ENCODE data around the gene SF3B2. TPM values are rescaled to one million over a fixed set of nuclear protein-coding genes. Genes with fewer than 3 reads are reported as not detected.
A peak's percentile ranks its signal among the peaks of the same experiment; 100 is the strongest.

The SF3B2 gene
- total and polyA plus RNA-seq, 4 experiments from 2014 or later: 74.4 to 240 (median 183) TPM

DNA sequence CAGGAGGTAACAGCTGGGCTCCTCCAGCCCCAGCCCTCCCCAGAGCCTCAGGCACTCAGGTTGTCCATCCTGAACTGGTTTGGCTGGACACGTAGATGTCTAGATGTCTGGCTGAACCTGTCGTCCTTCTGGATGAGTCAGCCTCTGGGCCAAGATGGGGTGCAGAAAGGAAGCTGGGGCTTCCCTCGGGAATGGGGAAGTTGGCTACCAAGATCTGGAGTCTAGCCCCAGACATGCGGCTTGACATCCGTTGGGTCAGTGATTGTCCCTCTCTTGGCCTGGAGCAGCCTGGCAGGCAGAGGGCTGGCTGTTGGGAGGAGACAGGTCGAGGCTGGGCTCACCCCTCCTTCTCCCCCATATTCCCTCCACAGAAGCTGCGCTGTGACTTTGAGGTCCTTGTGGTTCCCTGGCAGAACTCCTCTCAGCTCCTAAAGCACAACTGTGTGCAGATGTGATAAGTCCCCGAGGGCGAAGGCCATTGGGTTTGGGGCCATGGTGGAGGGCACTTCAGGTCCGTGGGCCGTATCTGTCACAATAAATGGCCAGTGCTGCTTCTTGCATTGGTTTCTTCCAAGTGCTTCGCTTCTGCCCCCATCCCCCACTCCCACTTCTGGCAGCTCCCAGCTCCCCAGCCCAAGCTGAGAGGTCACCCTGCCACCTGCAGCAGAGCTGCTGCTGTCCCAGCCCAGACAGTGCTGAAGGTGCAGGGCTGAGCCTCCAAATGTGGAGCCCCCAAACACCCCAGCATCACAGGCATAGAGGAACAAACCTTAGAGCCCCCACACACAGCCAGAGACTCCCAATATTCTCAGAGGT, 39.0 kb upstream of the SF3B2 start:
- no peaks in the 10 kb centered on the region for H3K9me3 Mint-ChIP-seq
- ChIA-PET CTCF (ENCODE audit: partially characterized antibody) (interaction anchor here (0.6 to 3.7 kb wide), 3 partner anchors 10 to 165 kb away, joined by 3 to 16 read pairs (median 9); no protein-coding TSS in a partner anchor), POLR2A (ENCODE audit: partially characterized antibody) (no interaction called here)
- no peak for DNase-seq
- H3K4me1 ChIP-seq (ENCODE audit: insufficient read depth, low read length): no peaks in the 10 kb centered on the region
- peaks cover 9 to 14% of the 10 kb centered on the region in 2 donors for H3K27me3 Mint-ChIP-seq
- H3K4me1 Mint-ChIP-seq: peaks cover 0 to 5% (median 2%) of the 10 kb centered on the region in 4 donors
- H3K27me3 ChIP-seq (ENCODE audit: insufficient read depth, low read length): peaks cover 13% of the 10 kb centered on the region
- H3K36me3 Mint-ChIP-seq: no peaks in the 10 kb centered on the region
- H3K9me3 ChIP-seq (ENCODE audit: control insufficient read depth in 1 of 2, low read length in 2 of 2): no peaks in the 10 kb centered on the region
- no peak overlapping the region for H3K4me3 ChIP-seq (ENCODE audit: low read length in 2 of 2)
- intact Hi-C loops (cut with micrococcal nuclease): no loop called here
- H3K27ac ChIP-seq (ENCODE audit: low read depth, low read length): no peak overlapping the region
- H3K27ac Mint-ChIP-seq: no peak overlapping the region
- H3K36me3 ChIP-seq (ENCODE audit: insufficient read depth, low read length): no peaks in the 10 kb centered on the region
- H3K4me3 Mint-ChIP-seq: no peak overlapping the region

DNA sequence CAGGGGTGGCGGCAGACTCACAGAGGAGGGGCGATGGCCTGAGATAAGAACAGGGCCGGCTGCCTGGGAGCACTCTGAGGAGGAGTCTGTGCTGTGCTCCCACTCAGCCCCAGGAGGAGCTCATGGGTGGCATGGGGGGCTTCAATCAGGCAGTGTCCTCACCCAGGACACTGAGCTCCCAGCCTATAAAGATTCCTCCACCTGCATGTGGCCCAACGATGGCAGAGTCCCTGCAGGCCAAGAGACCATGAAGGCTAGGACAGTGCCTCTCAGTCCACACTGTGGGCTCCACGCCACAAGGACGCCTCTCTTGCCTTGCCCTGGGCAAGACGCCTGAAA, 38.4 kb upstream of the SF3B2 start:
- Mint-ChIP-seq H3K4me1 (peaks cover 0 to 5% (median 2%) of the 10 kb centered on the region in 4 donors), H3K9me3 (no peaks in the 10 kb centered on the region), H3K27ac (no peak overlapping the region), H3K36me3 (no peaks in the 10 kb centered on the region), H3K27me3 (peaks cover 9 to 14% of the 10 kb centered on the region in 2 donors), H3K4me3 (no peak overlapping the region)
- no peak overlapping the region for H3K4me3 ChIP-seq (ENCODE audit: low read length in 2 of 2)
- peaks cover 13% of the 10 kb centered on the region for H3K27me3 ChIP-seq (ENCODE audit: insufficient read depth, low read length)
- DNase-seq: no peak
- H3K27ac ChIP-seq (ENCODE audit: low read depth, low read length): no peak overlapping the region
- no peaks in the 10 kb centered on the region for H3K4me1 ChIP-seq (ENCODE audit: insufficient read depth, low read length)
- CTCF ChIA-PET (ENCODE audit: partially characterized antibody): interaction anchor here (0.6 to 3.7 kb wide), 3 partner anchors 9 to 308 kb away, joined by 3 to 16 read pairs (median 9); no protein-coding TSS in a partner anchor
- intact Hi-C loops (cut with micrococcal nuclease): no loop called here
- H3K36me3 ChIP-seq (ENCODE audit: insufficient read depth, low read length): no peaks in the 10 kb centered on the region
- POLR2A ChIA-PET (ENCODE audit: partially characterized antibody): no interaction called here
- no peaks in the 10 kb centered on the region for H3K9me3 ChIP-seq (ENCODE audit: control insufficient read depth in 1 of 2, low read length in 2 of 2)

DNA sequence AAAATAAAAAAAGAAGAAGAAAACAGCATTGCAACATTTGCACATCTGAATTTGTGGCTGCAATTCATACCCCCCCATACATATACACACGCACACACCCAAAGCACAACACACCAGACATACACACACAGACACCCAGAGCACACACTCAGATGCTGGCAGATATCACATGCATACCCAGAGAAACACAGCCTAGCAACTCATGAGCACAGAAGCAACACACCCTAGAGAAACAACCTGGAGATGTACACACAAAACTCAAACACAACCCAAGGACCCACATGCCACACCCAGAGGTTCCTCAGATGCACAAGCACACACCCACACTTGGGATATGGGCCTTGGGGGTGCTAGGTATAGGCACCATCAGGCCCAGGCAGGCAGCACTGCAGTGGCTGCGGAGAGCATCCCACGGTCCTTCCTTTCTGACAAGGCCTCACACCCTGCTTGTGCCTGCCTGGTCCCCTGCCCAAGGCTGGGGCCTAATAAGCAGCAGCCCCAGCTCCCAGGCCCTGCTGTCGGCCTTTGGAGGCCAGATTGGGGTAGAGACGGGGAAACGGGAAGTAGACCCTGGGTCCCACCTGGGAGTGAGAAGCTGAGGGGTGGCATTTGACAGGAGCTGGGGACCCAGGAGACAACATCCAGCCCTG, 37.2 kb upstream of the SF3B2 start:
- no peaks in the 10 kb centered on the region for H3K36me3 Mint-ChIP-seq
- ChIA-PET CTCF (ENCODE audit: partially characterized antibody) (no interaction called here), POLR2A (ENCODE audit: partially characterized antibody) (no interaction called here)
- no peak overlapping the region for H3K4me3 Mint-ChIP-seq
- peaks cover 0 to 5% (median 2%) of the 10 kb centered on the region in 4 donors for H3K4me1 Mint-ChIP-seq
- DNase-seq: no peak
- H3K27me3 ChIP-seq (ENCODE audit: insufficient read depth, low read length): peaks cover 13% of the 10 kb centered on the region
- H3K27ac ChIP-seq (ENCODE audit: low read depth, low read length): no peak overlapping the region
- no peaks in the 10 kb centered on the region for H3K9me3 Mint-ChIP-seq
- H3K27ac Mint-ChIP-seq: peak overlapping the region in 1 of 7 donors; percentile 38
- no peaks in the 10 kb centered on the region for H3K36me3 ChIP-seq (ENCODE audit: insufficient read depth, low read length)
- no peak overlapping the region for H3K4me3 ChIP-seq (ENCODE audit: low read length in 2 of 2)
- peaks cover 9 to 14% of the 10 kb centered on the region in 2 donors for H3K27me3 Mint-ChIP-seq
- no peaks in the 10 kb centered on the region for H3K9me3 ChIP-seq (ENCODE audit: control insufficient read depth in 1 of 2, low read length in 2 of 2)
- intact Hi-C loops (cut with micrococcal nuclease): no loop called here
- no peaks in the 10 kb centered on the region for H3K4me1 ChIP-seq (ENCODE audit: insufficient read depth, low read length)

DNA sequence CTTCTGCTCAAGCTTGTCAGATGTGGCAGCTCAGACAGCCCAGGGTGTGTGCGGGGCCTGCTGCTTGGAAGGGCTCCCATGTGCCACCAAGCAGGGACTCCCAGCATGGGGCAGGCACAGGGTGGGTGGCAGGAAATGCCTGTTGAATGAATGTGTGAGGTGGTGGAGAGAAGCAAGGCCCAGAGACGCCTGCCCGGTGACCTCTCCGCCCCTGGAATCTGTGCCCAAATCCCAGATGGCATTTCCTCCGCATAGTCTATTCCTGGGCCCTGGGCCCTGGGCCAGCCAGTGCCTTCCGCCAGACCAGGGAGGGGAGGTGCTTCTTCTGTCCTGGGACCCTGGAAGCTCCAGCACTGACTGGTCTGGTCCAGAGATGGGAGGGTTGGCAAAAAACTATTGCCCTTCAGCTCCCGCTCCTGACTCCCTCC, 36.7 kb upstream of the SF3B2 start:
- H3K27ac Mint-ChIP-seq: no peak overlapping the region
- CTCF ChIA-PET (ENCODE audit: partially characterized antibody): no interaction called here
- H3K27me3 Mint-ChIP-seq: peaks cover 5 to 11% of the 10 kb centered on the region in 2 donors
- H3K36me3 Mint-ChIP-seq: no peaks in the 10 kb centered on the region
- Histone ChIP-seq H3K4me3 (ENCODE audit: low read length in 2 of 2) (no peak overlapping the region), H3K9me3 (ENCODE audit: control insufficient read depth in 1 of 2, low read length in 2 of 2) (no peaks in the 10 kb centered on the region), H3K36me3 (ENCODE audit: insufficient read depth, low read length) (no peaks in the 10 kb centered on the region), H3K27me3 (ENCODE audit: insufficient read depth, low read length) (peaks cover 13% of the 10 kb centered on the region), H3K4me1 (ENCODE audit: insufficient read depth, low read length) (no peaks in the 10 kb centered on the region), H3K27ac (ENCODE audit: low read depth, low read length) (no peak overlapping the region)
- no peak for DNase-seq
- no peak overlapping the region for H3K4me3 Mint-ChIP-seq
- POLR2A ChIA-PET (ENCODE audit: partially characterized antibody): no interaction called here
- H3K9me3 Mint-ChIP-seq: no peaks in the 10 kb centered on the region
- peaks cover 0 to 5% (median 1%) of the 10 kb centered on the region in 4 donors for H3K4me1 Mint-ChIP-seq
- intact Hi-C loops (cut with micrococcal nuclease): no loop called here

DNA sequence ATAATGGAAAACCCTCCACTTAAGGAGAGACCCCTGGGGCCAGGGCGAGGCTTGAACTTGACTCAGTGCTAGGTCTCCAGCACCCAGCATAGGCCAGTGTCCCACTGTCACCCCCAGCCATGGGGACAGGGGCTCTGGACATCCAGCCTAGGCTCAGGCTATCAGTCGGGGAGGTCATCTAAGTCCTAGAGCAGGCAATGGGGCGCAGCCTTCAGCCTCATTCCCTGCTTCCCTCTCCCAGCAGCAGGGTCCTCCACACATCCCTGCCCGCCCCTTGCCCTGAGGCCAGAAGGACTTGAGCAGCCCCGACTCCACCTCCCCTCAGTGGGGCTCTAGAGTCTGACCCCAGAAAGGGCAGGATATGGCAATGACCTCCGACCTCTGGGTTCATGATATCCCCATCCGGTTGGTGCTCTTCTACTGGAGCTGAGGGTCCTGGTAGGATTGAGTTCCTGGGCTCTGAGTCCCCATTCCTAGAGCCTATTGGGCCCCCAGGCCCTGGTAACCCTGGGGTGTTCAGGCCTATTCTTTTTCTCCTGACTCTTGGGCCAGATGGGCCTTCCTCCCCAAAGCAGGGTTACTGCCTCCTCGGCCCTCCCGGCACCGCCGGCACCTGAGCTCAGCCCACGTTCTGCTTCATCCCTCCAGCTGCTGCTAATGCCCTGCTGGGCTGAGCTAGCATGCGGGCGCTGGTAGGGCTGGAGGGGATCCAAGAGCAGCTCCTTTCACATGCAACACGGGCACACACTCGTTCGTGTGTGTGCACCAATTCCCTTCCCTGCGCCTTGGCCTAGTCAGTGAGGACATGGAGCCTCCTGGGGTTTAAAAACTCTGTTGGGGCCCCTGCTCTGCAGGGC, 36.0 kb upstream of the SF3B2 start:
- Histone ChIP-seq H3K4me1 (ENCODE audit: insufficient read depth, low read length) (no peaks in the 10 kb centered on the region), H3K27ac (ENCODE audit: low read depth, low read length) (no peak overlapping the region), H3K27me3 (ENCODE audit: insufficient read depth, low read length) (peaks cover 13% of the 10 kb centered on the region), H3K9me3 (ENCODE audit: control insufficient read depth in 1 of 2, low read length in 2 of 2) (no peaks in the 10 kb centered on the region), H3K4me3 (ENCODE audit: low read length in 2 of 2) (no peak overlapping the region), H3K36me3 (ENCODE audit: insufficient read depth, low read length) (no peaks in the 10 kb centered on the region)
- Mint-ChIP-seq H3K27me3 (peaks cover 4 to 10% of the 10 kb centered on the region in 2 donors), H3K4me1 (peaks cover 0 to 4% (median under 1%) of the 10 kb centered on the region in 4 donors), H3K4me3 (no peak overlapping the region), H3K9me3 (no peaks in the 10 kb centered on the region), H3K36me3 (no peaks in the 10 kb centered on the region), H3K27ac (no peak overlapping the region)
- ChIA-PET CTCF (ENCODE audit: partially characterized antibody) (no interaction called here), POLR2A (ENCODE audit: partially characterized antibody) (no interaction called here)
- DNase-seq: no peak
- intact Hi-C loops (cut with micrococcal nuclease): no loop called here

DNA sequence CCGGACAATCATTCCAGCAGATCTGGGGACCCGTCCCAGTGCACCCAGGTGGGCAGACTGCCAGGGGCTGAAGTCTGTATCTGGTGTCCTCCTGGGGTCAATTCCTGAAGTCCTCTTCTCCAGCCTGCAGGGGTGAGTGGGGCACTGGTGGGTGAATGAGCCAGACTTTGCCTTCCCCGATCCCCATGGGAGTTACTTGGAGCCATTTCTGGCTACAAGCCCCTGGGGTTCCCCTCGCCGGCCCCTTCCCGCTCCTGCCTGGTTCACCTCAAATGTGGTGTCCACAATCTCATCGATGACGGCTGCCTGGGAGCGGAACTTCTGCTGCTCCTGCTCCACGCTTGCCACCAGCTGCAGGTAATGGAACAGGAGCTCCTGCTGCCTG, 35.4 kb upstream of the SF3B2 start:
- Mint-ChIP-seq H3K4me1 (peaks cover 0 to 4% (median under 1%) of the 10 kb centered on the region in 4 donors), H3K4me3 (no peak overlapping the region), H3K27me3 (peaks cover 4 to 10% of the 10 kb centered on the region in 2 donors), H3K36me3 (no peaks in the 10 kb centered on the region), H3K27ac (no peak overlapping the region), H3K9me3 (no peaks in the 10 kb centered on the region)
- Histone ChIP-seq H3K27me3 (ENCODE audit: insufficient read depth, low read length) (peaks cover 8% of the 10 kb centered on the region), H3K9me3 (ENCODE audit: control insufficient read depth in 1 of 2, low read length in 2 of 2) (no peaks in the 10 kb centered on the region), H3K4me3 (ENCODE audit: low read length in 2 of 2) (no peak overlapping the region), H3K36me3 (ENCODE audit: insufficient read depth, low read length) (no peaks in the 10 kb centered on the region), H3K4me1 (ENCODE audit: insufficient read depth, low read length) (no peaks in the 10 kb centered on the region), H3K27ac (ENCODE audit: low read depth, low read length) (no peak overlapping the region)
- no peak for DNase-seq
- intact Hi-C loops (cut with micrococcal nuclease): no loop called here
- ChIA-PET POLR2A (ENCODE audit: partially characterized antibody) (no interaction called here), CTCF (ENCODE audit: partially characterized antibody) (no interaction called here)

DNA sequence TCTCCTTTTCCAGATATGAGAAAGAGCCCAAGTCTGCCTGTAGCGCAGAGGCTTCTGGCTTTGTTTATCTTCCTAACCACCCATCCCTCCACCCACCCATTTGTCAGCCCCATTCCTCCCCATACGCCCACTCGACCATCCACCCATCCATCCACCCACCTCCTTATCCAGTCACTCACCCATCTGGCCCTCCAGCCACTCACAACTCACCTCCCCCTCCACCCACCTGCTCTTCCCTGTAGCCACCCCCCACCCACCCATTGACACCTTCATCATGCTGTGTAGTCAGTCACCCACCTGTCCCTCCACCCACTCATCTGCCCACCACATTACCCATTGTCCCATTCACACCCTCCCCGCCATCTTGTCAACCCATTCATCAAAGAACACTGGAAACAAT, 34.8 kb upstream of the SF3B2 start:
- peaks cover under 1 to 4% (median 1%) of the 10 kb centered on the region in 4 donors for H3K4me1 Mint-ChIP-seq
- no peak overlapping the region for H3K4me3 ChIP-seq (ENCODE audit: low read length in 2 of 2)
- peaks cover 4 to 10% of the 10 kb centered on the region in 2 donors for H3K27me3 Mint-ChIP-seq
- no peak overlapping the region for H3K4me3 Mint-ChIP-seq
- H3K9me3 ChIP-seq (ENCODE audit: control insufficient read depth in 1 of 2, low read length in 2 of 2): no peaks in the 10 kb centered on the region
- no peak for DNase-seq
- H3K4me1 ChIP-seq (ENCODE audit: insufficient read depth, low read length): peaks cover 2% of the 10 kb centered on the region
- no peak overlapping the region for H3K27ac Mint-ChIP-seq
- H3K9me3 Mint-ChIP-seq: no peaks in the 10 kb centered on the region
- no peak overlapping the region for H3K27ac ChIP-seq (ENCODE audit: low read depth, low read length)
- intact Hi-C loops (cut with micrococcal nuclease): no loop called here
- CTCF ChIA-PET (ENCODE audit: partially characterized antibody): no interaction called here
- peaks cover 8% of the 10 kb centered on the region for H3K27me3 ChIP-seq (ENCODE audit: insufficient read depth, low read length)
- H3K36me3 Mint-ChIP-seq: no peaks in the 10 kb centered on the region
- POLR2A ChIA-PET (ENCODE audit: partially characterized antibody): no interaction called here
- H3K36me3 ChIP-seq (ENCODE audit: insufficient read depth, low read length): no peaks in the 10 kb centered on the region

All from CD4-positive, alpha-beta memory T cell (primary cell).